GM23338 (cell line): ENCODE results near the gene LPP. TPM values are rescaled to one million over a fixed set of nuclear protein-coding genes. Genes with fewer than 3 reads are reported as not detected.

Experiments used
- ATAC-seq: fragments of 200-7000 bp; cut with Tn5 transposase; 3 replicates; pipeline ENCODE4 v1.9.1; 2020
- DNase-seq: peaks from one replicate; pipeline ENCODE4 v3.0.0-alpha.2; 2015; ENCODE audit warnings: low spot score
- H2AFZ ChIP-seq: fragments of 200-600 bp; sonication (generic); 2 replicates; pipeline ENCODE4 v1.8.0; 2016; ENCODE audit warnings: antibody characterized with exemption, mild to moderate bottlenecking, moderate library complexity
- H3F3A ChIP-seq: fragments of 200-600 bp; sonication (generic); replicated peaks from 2 replicates; pipeline ENCODE4 v1.8.0; 2017; ENCODE audit warnings: antibody characterized with exemption, mixed run types, low read depth
- H3K27ac ChIP-seq: fragments of 200-600 bp; sonication (generic); 2 replicates; pipeline ENCODE4 v1.6.1; 2016; ENCODE audit warnings: low read depth
- H3K27me3 ChIP-seq: fragments of 200-600 bp; sonication (generic); 2 replicates; pipeline ENCODE4 v1.8.0; 2016; ENCODE audit warnings: mild to moderate bottlenecking, mixed run types, moderate library complexity; ENCODE audit not compliant: insufficient read depth
- H3K36me3 ChIP-seq: fragments of 200-600 bp; sonication (generic); 2 replicates; pipeline ENCODE4 v1.8.0; 2016; ENCODE audit warnings: mild to moderate bottlenecking; ENCODE audit not compliant: insufficient read depth
- H3K4me1 ChIP-seq: fragments of 200-600 bp; sonication (generic); 2 replicates; pipeline ENCODE4 v1.8.0; 2016; ENCODE audit warnings: mild to moderate bottlenecking, moderate library complexity; ENCODE audit not compliant: insufficient read depth
- H3K4me2 ChIP-seq: fragments of 200-600 bp; sonication (generic); 2 replicates; pipeline ENCODE4 v1.7.1; 2017; ENCODE audit warnings: mixed run types
- H3K4me3 ChIP-seq: fragments of 200-600 bp; sonication (generic); 2 replicates; pipeline ENCODE4 v1.6.1; 2016; ENCODE audit warnings: mixed run types
- H3K79me2 ChIP-seq: fragments of 200-600 bp; sonication (generic); replicated peaks from 2 replicates; pipeline ENCODE4 v1.8.0; 2017; ENCODE audit warnings: mild to moderate bottlenecking; ENCODE audit not compliant: insufficient read depth
- H3K9me2 ChIP-seq: fragments of 200-600 bp; sonication (generic); 2 replicates; pipeline ENCODE4 v1.8.0; 2017; ENCODE audit not compliant: insufficient read depth
- H4K20me1 ChIP-seq: fragments of 200-600 bp; sonication (generic); replicated peaks from 2 replicates; pipeline ENCODE4 v1.8.0; 2017; ENCODE audit warnings: mild to moderate bottlenecking; ENCODE audit not compliant: insufficient read depth
- H3K27ac Mint-ChIP-seq: 2 replicates; pipeline ENCODE4 v1.8.0; 2020; ENCODE audit warnings: inconsistent platforms, mild to moderate bottlenecking, moderate library complexity, mixed read lengths
- H3K27me3 Mint-ChIP-seq: 3 replicates; pipeline ENCODE4 v1.8.0; 2022; ENCODE audit warnings: low read depth, mild to moderate bottlenecking, moderate library complexity, mixed read lengths, inconsistent platforms; ENCODE audit not compliant: insufficient read depth, poor library complexity
- H3K36me3 Mint-ChIP-seq: 3 replicates; pipeline ENCODE4 v1.8.0; 2021; ENCODE audit warnings: low read depth, mild to moderate bottlenecking, inconsistent platforms, moderate library complexity, mixed read lengths
- H3K4me1 Mint-ChIP-seq: 3 replicates; pipeline ENCODE4 v1.8.0; 2020; ENCODE audit warnings: mild to moderate bottlenecking, inconsistent platforms, mixed read lengths
- H3K4me3 Mint-ChIP-seq: 3 replicates; pipeline ENCODE4 v1.8.0; 2021; ENCODE audit warnings: moderate library complexity, mild to moderate bottlenecking, inconsistent platforms, mixed read lengths
- H3K9me3 Mint-ChIP-seq: 3 replicates; pipeline ENCODE4 v1.8.0; 2020; ENCODE audit warnings: moderate library complexity, mild to moderate bottlenecking, inconsistent platforms, mixed read lengths
- CREB1 ChIP-seq: fragments of 250-450 bp; sonication (Bioruptor Pico); IDR thresholded peaks from 2 replicates; pipeline ENCODE4 v1.5.0; 2020; ENCODE audit warnings: low read depth, mild to moderate bottlenecking, moderate library complexity
- CTCF ChIP-seq, 2 experiments: fragments of 200-600 bp in 1 of 2; sonication (generic) in 1 of 2; conservative IDR thresholded peaks; 2 replicates each; pipeline versions ENCODE4 v1.5.1 to v1.6.1; 2016 to 2017; ENCODE audit warnings: antibody characterized with exemption in 2 of 2, low read depth in 2 of 2, mild to moderate bottlenecking in 2 of 2, moderate library complexity in 1 of 2
- EZH2phosphoT487 ChIP-seq: fragments of 200-600 bp; sonication (generic); IDR thresholded peaks from one replicate; pipeline ENCODE4 v1.8.1; 2018; ENCODE audit warnings: antibody characterized with exemption; ENCODE audit not compliant: unreplicated experiment
- JUNB ChIP-seq: IDR thresholded peaks from one replicate; pipeline ENCODE4 v1.6.1; 2016; ENCODE audit warnings: antibody characterized with exemption; ENCODE audit not compliant: unreplicated experiment
- STAT1 ChIP-seq: IDR thresholded peaks from one replicate; pipeline ENCODE4 v1.6.1; 2016; ENCODE audit warnings: antibody characterized with exemption; ENCODE audit not compliant: unreplicated experiment
- ZNF114 ChIP-seq: fragments of 250-450 bp; sonication (Bioruptor Pico); IDR thresholded peaks from 2 replicates; pipeline ENCODE4 v1.5.0; 2020; ENCODE audit warnings: mild to moderate bottlenecking, moderate library complexity
- polyA plus RNA-seq: library from polyadenylated mRNA; unstranded; fragments of >200 nt; fragmentation: Nextera tagmentation; extraction: Ambion mirVana; gene quantifications from 2 replicates; pipeline ENCODE4 v1.2.1, GENCODE V29; 2016
- total RNA-seq: library from RNA; depleted of rRNA; stranded (reverse); fragments of >200 nt; shearing (Covaris generic); gene quantifications from 2 replicates; pipeline ENCODE4 v1.2.3, GENCODE V29; 2014
- TF ChIP-seq, protein P1 (sequence below): IDR thresholded peaks from one replicate; pipeline ENCODE4 v1.6.1; 2018; ENCODE audit warnings: antibody characterized with exemption; ENCODE audit not compliant: unreplicated experiment
- TF ChIP-seq, protein P2 (sequence below): IDR thresholded peaks from 2 replicates; pipeline ENCODE4 v1.6.1; 2016; ENCODE audit warnings: antibody characterized with exemption

Gene LPP
- total and polyA plus RNA-seq, 2 experiments from 2014 or later, result 23.0 to 35.2 TPM

DNA sequence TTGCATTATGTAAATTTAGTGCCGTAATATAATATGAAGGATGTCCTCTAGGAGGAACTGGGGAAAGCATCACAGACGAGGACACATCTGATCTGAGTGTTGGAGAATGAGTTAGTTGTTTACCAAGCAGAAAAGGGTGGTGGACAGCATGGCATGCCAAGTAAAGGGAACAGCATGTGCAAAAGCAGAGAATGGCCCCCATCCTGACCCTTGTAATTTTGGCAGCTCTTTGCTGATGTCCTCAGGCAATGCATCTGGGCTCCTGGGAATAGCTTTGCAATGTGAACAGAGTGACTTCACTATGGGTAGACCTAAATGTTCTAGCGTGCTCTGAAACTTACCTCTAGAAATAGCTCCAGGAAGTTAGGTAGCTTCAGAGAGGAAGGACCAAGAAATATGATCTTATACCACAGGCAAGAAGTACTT lies 263.3 kb downstream of the LPP start (continued):
- TF ChIP-seq CTCF (conservative IDR thresholded peaks at IDR 0.05; ENCODE audit: low read depth in 2 of 2) (no peak), EZH2phosphoT487 (no peak), ZNF114 (CRISPR knock-in tag) (no peak), CREB1 (CRISPR knock-in tag) (no peak), STAT1 (no peak)
- TF ChIP-seq, protein P1, sequence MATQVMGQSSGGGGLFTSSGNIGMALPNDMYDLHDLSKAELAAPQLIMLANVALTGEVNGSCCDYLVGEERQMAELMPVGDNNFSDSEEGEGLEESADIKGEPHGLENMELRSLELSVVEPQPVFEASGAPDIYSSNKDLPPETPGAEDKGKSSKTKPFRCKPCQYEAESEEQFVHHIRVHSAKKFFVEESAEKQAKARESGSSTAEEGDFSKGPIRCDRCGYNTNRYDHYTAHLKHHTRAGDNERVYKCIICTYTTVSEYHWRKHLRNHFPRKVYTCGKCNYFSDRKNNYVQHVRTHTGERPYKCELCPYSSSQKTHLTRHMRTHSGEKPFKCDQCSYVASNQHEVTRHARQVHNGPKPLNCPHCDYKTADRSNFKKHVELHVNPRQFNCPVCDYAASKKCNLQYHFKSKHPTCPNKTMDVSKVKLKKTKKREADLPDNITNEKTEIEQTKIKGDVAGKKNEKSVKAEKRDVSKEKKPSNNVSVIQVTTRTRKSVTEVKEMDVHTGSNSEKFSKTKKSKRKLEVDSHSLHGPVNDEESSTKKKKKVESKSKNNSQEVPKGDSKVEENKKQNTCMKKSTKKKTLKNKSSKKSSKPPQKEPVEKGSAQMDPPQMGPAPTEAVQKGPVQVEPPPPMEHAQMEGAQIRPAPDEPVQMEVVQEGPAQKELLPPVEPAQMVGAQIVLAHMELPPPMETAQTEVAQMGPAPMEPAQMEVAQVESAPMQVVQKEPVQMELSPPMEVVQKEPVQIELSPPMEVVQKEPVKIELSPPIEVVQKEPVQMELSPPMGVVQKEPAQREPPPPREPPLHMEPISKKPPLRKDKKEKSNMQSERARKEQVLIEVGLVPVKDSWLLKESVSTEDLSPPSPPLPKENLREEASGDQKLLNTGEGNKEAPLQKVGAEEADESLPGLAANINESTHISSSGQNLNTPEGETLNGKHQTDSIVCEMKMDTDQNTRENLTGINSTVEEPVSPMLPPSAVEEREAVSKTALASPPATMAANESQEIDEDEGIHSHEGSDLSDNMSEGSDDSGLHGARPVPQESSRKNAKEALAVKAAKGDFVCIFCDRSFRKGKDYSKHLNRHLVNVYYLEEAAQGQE, result no peak

GRCh38 chr3:188417766-188418165 lies 263.8 kb downstream of the LPP start:
- Histone ChIP-seq H3K79me2 (no peaks in the 10 kb centered on the region), H3K27ac (no peak overlapping the region), H3K4me1 (no peaks in the 10 kb centered on the region), H3K4me3 (no peak overlapping the region), H3K36me3 (no peaks in the 10 kb centered on the region), H3K9me2 (no peaks in the 10 kb centered on the region), H3K27me3 (no peaks in the 10 kb centered on the region), H2AFZ (no peak overlapping the region), H3F3A (no peaks in the 10 kb centered on the region), H4K20me1 (no peaks in the 10 kb centered on the region), H3K4me2 (no peak overlapping the region)
- Mint-ChIP-seq H3K4me1 (peaks cover 5% of the 10 kb centered on the region; the same call in 2 of the 3 replicates), H3K36me3 (no peaks in the 10 kb centered on the region; the same call in 2 of the 3 replicates), H3K27me3 (no peaks in the 10 kb centered on the region), H3K27ac (no peak overlapping the region), H3K9me3 (no peaks in the 10 kb centered on the region), H3K4me3 (no peak overlapping the region)
- DNase-seq (no peak), ATAC-seq (no peak)
- TF ChIP-seq JUNB, result no peak
- TF ChIP-seq, protein P2, sequence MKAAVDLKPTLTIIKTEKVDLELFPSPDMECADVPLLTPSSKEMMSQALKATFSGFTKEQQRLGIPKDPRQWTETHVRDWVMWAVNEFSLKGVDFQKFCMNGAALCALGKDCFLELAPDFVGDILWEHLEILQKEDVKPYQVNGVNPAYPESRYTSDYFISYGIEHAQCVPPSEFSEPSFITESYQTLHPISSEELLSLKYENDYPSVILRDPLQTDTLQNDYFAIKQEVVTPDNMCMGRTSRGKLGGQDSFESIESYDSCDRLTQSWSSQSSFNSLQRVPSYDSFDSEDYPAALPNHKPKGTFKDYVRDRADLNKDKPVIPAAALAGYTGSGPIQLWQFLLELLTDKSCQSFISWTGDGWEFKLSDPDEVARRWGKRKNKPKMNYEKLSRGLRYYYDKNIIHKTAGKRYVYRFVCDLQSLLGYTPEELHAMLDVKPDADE, result no peak
